OCI-LY3 (cell line): ENCODE measurements around the gene LCE1C.

Source experiments
- H2AFZ ChIP-seq: fragments of 200-600, 300-600 bp; shearing (Covaris generic); 2 replicates; pipeline ENCODE4 v1.6.0; 2014; ENCODE audit warnings: antibody characterized with exemption, low read depth, low read length
- H3K27ac ChIP-seq: fragments of 200-600, 300-600 bp; sonication (generic); 2 replicates; pipeline ENCODE4 v1.5.1; 2014; ENCODE audit warnings: mild to moderate bottlenecking, low read length, moderate library complexity, mixed read lengths
- H3K27me3 ChIP-seq: fragments of 200-600, 300-600 bp; sonication (generic); 2 replicates; pipeline ENCODE4 v1.6.1; 2014; ENCODE audit warnings: low read depth, low read length, mixed read lengths
- H3K36me3 ChIP-seq: fragments of 200-600, 300-600 bp; sonication (generic); replicated peaks from 2 replicates; pipeline ENCODE3; 2014; ENCODE audit warnings: low read depth, low read length, mixed read lengths
- H3K4me1 ChIP-seq: fragments of 300-600, 200-600 bp; sonication (generic); 2 replicates; pipeline ENCODE4 v1.6.1; 2014; ENCODE audit warnings: low read length, mixed read lengths
- H3K4me2 ChIP-seq: fragments of 200-600, 300-600 bp; sonication (generic); 2 replicates; pipeline ENCODE4 v1.6.1; 2014; ENCODE audit warnings: low read length, mixed read lengths
- H3K4me3 ChIP-seq: fragments of 300-600, 200-600 bp; sonication (generic); 2 replicates; pipeline ENCODE4 v1.5.1; 2014; ENCODE audit warnings: antibody characterized with exemption, mild to moderate bottlenecking, low read length, moderate library complexity
- H3K79me2 ChIP-seq: fragments of 300-600, 200-600 bp; shearing (Covaris generic); 2 replicates; pipeline ENCODE4 v1.6.1; 2014; ENCODE audit warnings: mild to moderate bottlenecking, low read length, mixed read lengths
- H3K9ac ChIP-seq: fragments of 300-600, 200-600 bp; shearing (Covaris generic); 2 replicates; pipeline ENCODE4 v1.6.0; 2014; ENCODE audit warnings: mild to moderate bottlenecking, low read length, moderate library complexity
- H3K9me3 ChIP-seq: fragments of 200-600, 300-600 bp; shearing (Covaris generic); 2 replicates; pipeline ENCODE4 v1.6.1; 2014; ENCODE audit warnings: low read length, mixed read lengths; ENCODE audit not compliant: insufficient read depth
- H4K20me1 ChIP-seq: fragments of 200-600, 300-600 bp; sonication (generic); 2 replicates; pipeline ENCODE4 v1.6.1; 2016; ENCODE audit warnings: low read length, mixed read lengths; ENCODE audit not compliant: insufficient read depth
- CTCF ChIP-seq: fragments of 200-600, 300-600 bp; sonication (generic); IDR thresholded peaks from 2 replicates; pipeline ENCODE4 v1.5.1; 2014; ENCODE audit warnings: antibody characterized with exemption, low read length, low read depth
- EZH2phosphoT487 ChIP-seq: fragments of 200-600 bp; shearing (Covaris generic); IDR thresholded peaks from 2 replicates; pipeline ENCODE4 v1.6.1; 2018; ENCODE audit warnings: antibody characterized with exemption, mixed run types, low read depth

Gene LCE1C

DNA sequence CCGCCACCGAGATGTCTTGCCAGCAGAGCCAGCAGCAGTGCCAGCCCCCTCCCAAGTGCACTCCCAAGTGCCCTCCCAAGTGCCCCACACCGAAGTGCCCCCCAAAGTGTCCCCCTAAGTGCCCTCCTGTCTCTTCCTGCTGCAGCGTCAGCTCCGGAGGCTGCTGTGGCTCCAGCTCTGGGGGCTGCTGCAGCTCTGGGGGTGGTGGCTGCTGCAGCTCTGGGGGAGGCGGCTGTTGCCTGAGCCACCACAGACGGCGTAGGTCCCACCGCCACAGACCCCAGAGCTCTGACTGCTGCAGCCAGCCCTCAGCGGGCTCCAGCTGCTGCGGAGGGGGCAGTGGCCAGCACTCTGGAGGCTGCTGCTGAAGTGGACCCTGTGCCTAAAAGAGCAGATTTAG, 30.1 kb downstream of the LCE1C start:
- peaks cover 32% of the 10 kb centered on the region for H3K27me3 ChIP-seq
- no peak overlapping the region for H3K4me2 ChIP-seq
- H3K9me3 ChIP-seq: no peaks in the 10 kb centered on the region
- no peak overlapping the region for H3K27ac ChIP-seq
- TF ChIP-seq EZH2phosphoT487: no peak
- TF ChIP-seq CTCF: no peak
- no peaks in the 10 kb centered on the region for H3K36me3 ChIP-seq
- no peaks in the 10 kb centered on the region for H3K4me1 ChIP-seq
- H3K79me2 ChIP-seq: no peaks in the 10 kb centered on the region
- H4K20me1 ChIP-seq: no peaks in the 10 kb centered on the region
- H3K9ac ChIP-seq: no peak overlapping the region
- no peak overlapping the region for H2AFZ ChIP-seq
- no peak overlapping the region for H3K4me3 ChIP-seq

- Histone ChIP-seq H4K20me1 (no peaks in the 10 kb centered on the region), H3K27ac (no peak within 1 kb of the TSS), H3K4me3 (no peak within 1 kb of the TSS), H3K79me2 (no peaks in the 10 kb centered on the region), H3K4me2 (no peak within 1 kb of the TSS), H2AFZ (no peak within 1 kb of the TSS), H3K9ac (no peak within 1 kb of the TSS), H3K9me3 (no peaks in the 10 kb centered on the region), H3K36me3 (no peaks in the 10 kb centered on the region), H3K4me1 (no peaks in the 10 kb centered on the region), H3K27me3 (peaks cover 37% of the 10 kb centered on the region)
- no peak for TF ChIP-seq EZH2phosphoT487
- no peak for TF ChIP-seq CTCF
Observed at GRCh38 chr1:152774875-152775274, 31.6 kb downstream of the LCE1C start, which contains the start of gene LCE1F. Gene LCE1F, plus strand, starts transcription at chr1:152775140. Its CDS starts 1,232 bp downstream, at chr1:152776372.

DNA sequence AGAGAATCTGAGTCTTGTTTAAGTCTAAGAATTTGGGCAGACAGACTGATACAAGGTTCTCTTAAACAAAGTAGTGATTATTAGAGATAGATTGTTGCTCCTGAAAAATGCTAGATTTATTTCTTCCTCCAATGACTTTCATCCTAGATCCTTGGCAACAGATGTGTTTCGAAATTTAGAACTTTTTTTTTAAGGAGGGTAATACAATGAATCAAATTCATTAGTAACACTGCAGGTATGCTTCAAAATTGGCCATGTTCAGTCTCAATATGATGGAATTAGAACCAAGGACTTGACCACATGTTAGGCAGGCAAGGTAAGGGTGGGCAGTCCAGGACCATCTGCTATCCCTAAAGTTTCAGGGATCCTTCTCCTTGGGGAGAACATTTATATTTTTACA, 36.0 kb downstream of the LCE1C start:
- Histone ChIP-seq H3K4me1 (no peaks in the 10 kb centered on the region), H3K36me3 (no peaks in the 10 kb centered on the region), H3K4me3 (no peak overlapping the region), H3K27ac (no peak overlapping the region), H3K9me3 (no peaks in the 10 kb centered on the region), H3K27me3 (peaks cover 34% of the 10 kb centered on the region), H4K20me1 (no peaks in the 10 kb centered on the region), H2AFZ (no peak overlapping the region), H3K4me2 (no peak overlapping the region), H3K79me2 (no peaks in the 10 kb centered on the region), H3K9ac (no peak overlapping the region)
- TF ChIP-seq CTCF (no peak), EZH2phosphoT487 (no peak)

DNA sequence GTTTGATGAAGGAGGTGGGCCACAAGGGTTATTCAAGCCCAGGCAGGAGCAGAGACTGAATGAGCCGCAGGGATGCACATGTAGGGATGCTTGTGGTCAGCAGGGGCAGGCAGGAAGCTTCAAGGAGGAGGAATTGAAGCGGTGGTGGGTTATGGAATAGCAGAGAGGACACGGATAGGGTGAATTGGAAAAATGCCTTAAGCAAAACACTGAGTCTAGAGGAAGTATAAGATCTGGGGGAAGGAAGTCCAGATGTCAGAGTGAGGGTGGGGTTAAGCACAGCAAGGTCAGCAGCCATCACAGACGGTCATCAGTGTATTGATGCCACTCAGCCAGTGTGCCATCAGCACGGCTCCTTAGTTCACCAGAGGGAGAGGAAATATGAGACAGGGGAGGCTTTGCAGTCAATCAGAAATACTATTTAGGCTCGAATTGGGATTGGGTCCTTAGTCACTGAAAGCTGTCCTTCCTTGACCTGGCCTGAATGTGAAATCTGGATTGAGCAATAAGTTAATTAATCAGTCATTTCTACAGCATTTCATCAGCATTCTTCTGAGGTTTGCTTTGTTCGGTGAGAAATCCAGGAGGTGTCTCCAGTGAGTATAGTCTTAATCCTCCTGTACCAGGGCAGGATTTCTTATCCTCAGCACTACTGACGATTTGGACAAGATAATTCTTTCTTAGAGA, 37.5 kb downstream of the LCE1C start:
- Histone ChIP-seq H4K20me1 (no peaks in the 10 kb centered on the region), H3K79me2 (no peaks in the 10 kb centered on the region), H3K4me2 (no peak overlapping the region), H3K9ac (no peak overlapping the region), H3K36me3 (no peaks in the 10 kb centered on the region), H2AFZ (no peak overlapping the region), H3K27me3 (peaks cover 24% of the 10 kb centered on the region), H3K4me3 (no peak overlapping the region), H3K4me1 (no peaks in the 10 kb centered on the region), H3K27ac (no peak overlapping the region), H3K9me3 (no peaks in the 10 kb centered on the region)
- TF ChIP-seq EZH2phosphoT487: no peak
- TF ChIP-seq CTCF: no peak
